ENCODE data around the gene OPA1. TPM values are rescaled to one million over a fixed set of nuclear protein-coding genes. Genes with fewer than 3 reads are reported as not detected.

Gene OPA1
- polyA plus RNA-seq, 1 donor (not counting 4 experiments of a cell fraction or from before 2014, with no cell fraction given): 50.1 TPM

GRCh38 chr3:193734737-193735366, 141.8 kb downstream of the OPA1 start:
- Histone ChIP-seq H4K20me1 (ENCODE audit: control insufficient read depth, extremely low read depth, insufficient read depth, low read length) (no peaks in the 10 kb centered on the region), H2AFZ (ENCODE audit: control insufficient read depth, low read length) (no peak overlapping the region), H3K4me1 (ENCODE audit: control insufficient read depth, extremely low read depth, insufficient read depth, low read length) (no peaks in the 10 kb centered on the region), H3K4me3 (ENCODE audit: control insufficient read depth in 2 of 3, extremely low read depth in 1 of 3, insufficient read depth in 2 of 3, low read depth in 1 of 3, low read length in 3 of 3) (no peak overlapping the region), H3K4me2 (ENCODE audit: control insufficient read depth, extremely low read depth, insufficient read depth, low read depth, low read length) (no peak overlapping the region), H3K27ac (ENCODE audit: control insufficient read depth, insufficient read depth, low read length) (no peak overlapping the region), H3K27me3 (ENCODE audit: control insufficient read depth, extremely low read depth, insufficient read depth, low read length) (peaks cover 2% of the 10 kb centered on the region), H3K9me3 (ENCODE audit: control insufficient read depth, low read depth, low read length) (no peaks in the 10 kb centered on the region), H3K79me2 (ENCODE audit: control insufficient read depth, insufficient read depth, low read length) (no peaks in the 10 kb centered on the region), H3K9ac (ENCODE audit: control insufficient read depth, extremely low read depth, insufficient read depth, low read length) (no peak overlapping the region), H3K36me3 (ENCODE audit: control insufficient read depth in 2 of 2, extremely low read depth in 1 of 2, insufficient read depth in 2 of 2, low read length in 2 of 2) (no peaks in the 10 kb centered on the region), H3K9me1 (ENCODE audit: control insufficient read depth, extremely low read depth, insufficient read depth, low read length) (no peaks in the 10 kb centered on the region)
- dilution Hi-C loops (cut with MboI; ENCODE audit: extremely low pct_ligation_motif_present, low sequenced_read_pairs): no loop called here
- FAIRE-seq (no peak), DNase-seq (ENCODE audit: low read depth, low spot score) (no peak)
- TF ChIP-seq EZH2 (IDR thresholded peaks at IDR 0.05; ENCODE audit: low read length): no peak
- TF ChIP-seq, protein P1, sequence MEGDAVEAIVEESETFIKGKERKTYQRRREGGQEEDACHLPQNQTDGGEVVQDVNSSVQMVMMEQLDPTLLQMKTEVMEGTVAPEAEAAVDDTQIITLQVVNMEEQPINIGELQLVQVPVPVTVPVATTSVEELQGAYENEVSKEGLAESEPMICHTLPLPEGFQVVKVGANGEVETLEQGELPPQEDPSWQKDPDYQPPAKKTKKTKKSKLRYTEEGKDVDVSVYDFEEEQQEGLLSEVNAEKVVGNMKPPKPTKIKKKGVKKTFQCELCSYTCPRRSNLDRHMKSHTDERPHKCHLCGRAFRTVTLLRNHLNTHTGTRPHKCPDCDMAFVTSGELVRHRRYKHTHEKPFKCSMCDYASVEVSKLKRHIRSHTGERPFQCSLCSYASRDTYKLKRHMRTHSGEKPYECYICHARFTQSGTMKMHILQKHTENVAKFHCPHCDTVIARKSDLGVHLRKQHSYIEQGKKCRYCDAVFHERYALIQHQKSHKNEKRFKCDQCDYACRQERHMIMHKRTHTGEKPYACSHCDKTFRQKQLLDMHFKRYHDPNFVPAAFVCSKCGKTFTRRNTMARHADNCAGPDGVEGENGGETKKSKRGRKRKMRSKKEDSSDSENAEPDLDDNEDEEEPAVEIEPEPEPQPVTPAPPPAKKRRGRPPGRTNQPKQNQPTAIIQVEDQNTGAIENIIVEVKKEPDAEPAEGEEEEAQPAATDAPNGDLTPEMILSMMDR (optimal IDR thresholded peaks at IDR 0.05 in 1 of 3, IDR thresholded peaks at IDR 0.05 in 1 of 3, conservative IDR thresholded peaks at IDR 0.05 in 1 of 3; ENCODE audit: extremely low read depth in 1 of 3, insufficient read depth in 2 of 3, low read length in 3 of 3): no peak

DNA sequence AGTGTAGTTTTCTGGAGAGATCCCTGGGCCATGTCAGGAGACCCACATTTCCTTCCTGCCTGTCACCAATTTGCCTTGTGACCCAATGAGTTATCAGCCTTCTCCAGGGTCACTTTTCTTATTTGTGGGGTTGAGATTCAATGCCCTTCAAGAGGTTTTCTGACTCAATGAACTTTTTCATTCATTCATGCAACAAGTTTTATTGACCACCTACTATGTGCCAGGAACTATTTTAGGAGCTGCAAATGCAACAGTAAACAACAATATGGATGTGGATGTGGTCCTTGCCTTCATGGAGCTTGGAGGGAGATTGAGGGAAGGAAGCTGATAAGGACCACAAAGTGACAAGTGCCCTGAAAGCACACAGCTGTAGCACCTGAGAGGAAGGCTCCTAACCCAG, 142.8 kb downstream of the OPA1 start:
- no peaks in the 10 kb centered on the region for H3K27me3 ChIP-seq (ENCODE audit: control insufficient read depth, extremely low read depth, insufficient read depth, low read length)
- no peak for FAIRE-seq
- no peak overlapping the region for H2AFZ ChIP-seq (ENCODE audit: control insufficient read depth, low read length)
- no peaks in the 10 kb centered on the region for H3K9me1 ChIP-seq (ENCODE audit: control insufficient read depth, extremely low read depth, insufficient read depth, low read length)
- no peak overlapping the region for H3K4me3 ChIP-seq (ENCODE audit: control insufficient read depth in 2 of 3, extremely low read depth in 1 of 3, insufficient read depth in 2 of 3, low read depth in 1 of 3, low read length in 3 of 3)
- H3K4me2 ChIP-seq (ENCODE audit: control insufficient read depth, extremely low read depth, insufficient read depth, low read depth, low read length): no peak overlapping the region
- no peaks in the 10 kb centered on the region for H4K20me1 ChIP-seq (ENCODE audit: control insufficient read depth, extremely low read depth, insufficient read depth, low read length)
- dilution Hi-C loops (cut with MboI; ENCODE audit: extremely low pct_ligation_motif_present, low sequenced_read_pairs): no loop called here
- no peak overlapping the region for H3K27ac ChIP-seq (ENCODE audit: control insufficient read depth, insufficient read depth, low read length)
- no peaks in the 10 kb centered on the region for H3K4me1 ChIP-seq (ENCODE audit: control insufficient read depth, extremely low read depth, insufficient read depth, low read length)
- no peak overlapping the region for H3K9ac ChIP-seq (ENCODE audit: control insufficient read depth, extremely low read depth, insufficient read depth, low read length)
- H3K36me3 ChIP-seq (ENCODE audit: control insufficient read depth in 2 of 2, extremely low read depth in 1 of 2, insufficient read depth in 2 of 2, low read length in 2 of 2): no peaks in the 10 kb centered on the region
- TF ChIP-seq, protein P1 (optimal IDR thresholded peaks at IDR 0.05 in 1 of 3, IDR thresholded peaks at IDR 0.05 in 1 of 3, conservative IDR thresholded peaks at IDR 0.05 in 1 of 3; ENCODE audit: extremely low read depth in 1 of 3, insufficient read depth in 2 of 3, low read length in 3 of 3): no peak
- no peak for TF ChIP-seq EZH2 (IDR thresholded peaks at IDR 0.05; ENCODE audit: low read length)
- H3K9me3 ChIP-seq (ENCODE audit: control insufficient read depth, low read depth, low read length): no peaks in the 10 kb centered on the region
- DNase-seq (ENCODE audit: low read depth, low spot score): no peak
- no peaks in the 10 kb centered on the region for H3K79me2 ChIP-seq (ENCODE audit: control insufficient read depth, insufficient read depth, low read length)
